GM12865 (cell line): Measurements from ENCODE around the gene CDH4.

Experiments
- DNase-seq: peaks from one replicate; pipeline ENCODE4 v3.0.0; 2010; ENCODE audit warnings: low read depth
- H3K4me3 ChIP-seq: 2 replicates; pipeline ENCODE4 v1.5.1; 2011; ENCODE audit warnings: mild to moderate bottlenecking, low read depth, low read length, control low read depth
- TF ChIP-seq, protein P1 (sequence below): IDR thresholded peaks from 2 replicates; pipeline ENCODE4 v1.5.1; 2011; ENCODE audit warnings: low read length, control low read depth, low read depth, inconsistent platforms; ENCODE audit not compliant: insufficient read depth; ENCODE audit errors: missing control alignments

Gene CDH4

GRCh38 chr20:61508301-61509096 lies 256.4 kb downstream of the CDH4 start:
- no peak overlapping the region for H3K4me3 ChIP-seq
- TF ChIP-seq, protein P1, sequence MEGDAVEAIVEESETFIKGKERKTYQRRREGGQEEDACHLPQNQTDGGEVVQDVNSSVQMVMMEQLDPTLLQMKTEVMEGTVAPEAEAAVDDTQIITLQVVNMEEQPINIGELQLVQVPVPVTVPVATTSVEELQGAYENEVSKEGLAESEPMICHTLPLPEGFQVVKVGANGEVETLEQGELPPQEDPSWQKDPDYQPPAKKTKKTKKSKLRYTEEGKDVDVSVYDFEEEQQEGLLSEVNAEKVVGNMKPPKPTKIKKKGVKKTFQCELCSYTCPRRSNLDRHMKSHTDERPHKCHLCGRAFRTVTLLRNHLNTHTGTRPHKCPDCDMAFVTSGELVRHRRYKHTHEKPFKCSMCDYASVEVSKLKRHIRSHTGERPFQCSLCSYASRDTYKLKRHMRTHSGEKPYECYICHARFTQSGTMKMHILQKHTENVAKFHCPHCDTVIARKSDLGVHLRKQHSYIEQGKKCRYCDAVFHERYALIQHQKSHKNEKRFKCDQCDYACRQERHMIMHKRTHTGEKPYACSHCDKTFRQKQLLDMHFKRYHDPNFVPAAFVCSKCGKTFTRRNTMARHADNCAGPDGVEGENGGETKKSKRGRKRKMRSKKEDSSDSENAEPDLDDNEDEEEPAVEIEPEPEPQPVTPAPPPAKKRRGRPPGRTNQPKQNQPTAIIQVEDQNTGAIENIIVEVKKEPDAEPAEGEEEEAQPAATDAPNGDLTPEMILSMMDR: no peak
- no peak for DNase-seq

DNA sequence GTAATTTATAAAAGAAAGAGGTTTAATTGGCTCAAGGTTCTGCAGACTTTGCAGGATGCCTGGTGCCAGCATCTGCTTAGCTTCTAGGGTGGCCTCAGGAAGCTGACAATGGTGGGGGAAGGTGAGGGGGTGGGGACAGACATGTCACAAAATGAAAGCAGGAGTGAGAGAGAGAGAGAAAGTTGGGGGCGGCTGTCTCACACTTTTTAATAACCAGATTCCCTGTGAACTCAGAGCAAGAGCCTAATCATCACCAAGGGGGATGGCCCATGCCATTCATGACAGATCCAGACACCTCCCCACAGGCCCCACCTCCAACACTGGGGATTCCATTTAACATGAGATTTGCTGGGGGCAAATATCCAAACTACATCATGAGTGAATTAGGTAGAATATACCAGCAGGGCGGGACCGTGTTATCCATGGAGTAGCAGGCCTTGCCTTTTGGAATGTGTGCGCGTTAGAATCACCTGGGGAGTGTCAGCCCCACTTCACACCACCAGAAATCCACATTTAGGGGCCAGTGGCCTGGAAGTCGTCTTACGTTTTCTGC lies 258.8 kb downstream of the CDH4 start:
- TF ChIP-seq, protein P1: no peak
- no peak for DNase-seq
- no peak overlapping the region for H3K4me3 ChIP-seq

- DNase-seq: no peak
- no peak overlapping the region for H3K4me3 ChIP-seq
- TF ChIP-seq, protein P1: no peak
These were observed 260.4 kb downstream of the CDH4 start for GRCh38 chr20:61512475-61512874.

DNA sequence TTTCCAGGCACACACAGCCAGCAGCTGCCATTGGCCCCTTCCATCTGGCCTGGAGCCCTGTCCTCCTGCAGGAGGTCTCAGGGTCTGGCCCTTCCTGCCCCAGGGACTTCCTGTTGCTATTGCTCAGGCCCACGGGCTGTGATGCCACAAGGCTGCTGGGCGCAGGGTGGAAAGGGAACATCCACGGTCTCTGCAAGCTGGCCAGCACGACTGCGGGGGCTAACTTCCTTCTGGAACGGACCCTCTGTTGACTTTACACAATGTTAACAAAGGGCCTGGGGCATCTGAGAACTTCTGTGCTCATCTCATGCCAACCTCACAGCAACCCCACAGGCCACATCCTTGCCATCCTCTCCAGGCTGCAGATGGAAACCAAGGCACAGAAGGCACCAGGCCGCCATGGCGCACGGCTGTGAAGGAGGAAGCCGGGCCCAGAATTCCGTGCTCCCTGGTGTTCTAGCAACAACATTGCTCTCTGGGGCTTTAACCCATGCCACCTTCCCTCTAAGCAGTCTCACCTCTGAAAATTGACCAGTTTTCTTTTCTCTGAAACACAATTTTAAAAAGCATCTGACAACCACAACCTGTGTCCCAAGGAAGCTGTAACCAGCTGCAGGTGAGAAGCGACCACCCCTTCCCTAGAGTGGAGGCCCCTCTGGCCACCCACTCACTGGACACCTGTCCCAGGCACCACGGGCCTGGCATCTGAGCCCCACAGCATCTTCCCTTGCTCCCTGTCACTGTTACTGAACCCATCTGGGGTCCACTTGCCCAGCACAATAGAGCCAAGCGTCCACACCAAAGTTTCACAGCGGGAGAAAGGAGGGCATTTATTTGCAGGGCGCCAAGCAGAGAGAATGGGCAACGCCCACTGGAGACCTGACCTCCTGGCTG lies 261.3 kb downstream of the CDH4 start:
- TF ChIP-seq, protein P1: no peak
- no peak overlapping the region for H3K4me3 ChIP-seq
- DNase-seq: no peak

DNA sequence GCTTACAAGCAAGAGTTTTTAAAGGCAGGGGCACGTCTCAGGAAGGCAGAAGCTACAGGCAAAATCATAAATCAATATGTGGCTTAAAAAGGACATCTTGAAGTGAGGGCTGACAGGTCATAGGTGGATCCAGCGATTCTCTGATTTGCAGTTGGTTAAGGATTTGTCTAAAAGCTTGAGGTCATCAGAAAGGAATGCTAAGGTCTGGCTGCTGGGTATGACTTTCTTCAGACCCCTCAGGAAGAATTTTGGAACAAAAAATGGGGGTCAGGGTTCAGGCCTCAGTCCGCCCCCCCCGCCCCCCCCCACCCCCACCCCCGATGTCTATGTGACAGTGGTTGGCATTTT lies 261.9 kb downstream of the CDH4 start:
- TF ChIP-seq, protein P1: no peak
- no peak overlapping the region for H3K4me3 ChIP-seq
- no peak for DNase-seq

GRCh38 chr20:61514396-61514795 lies 262.3 kb downstream of the CDH4 start:
- TF ChIP-seq, protein P1: no peak
- no peak for DNase-seq
- no peak overlapping the region for H3K4me3 ChIP-seq
